NCI-H1092 (cell line): ENCODE results near the gene BMPER.

Experiments
- DNase-seq: peaks from one replicate; lab custom pipeline; 2025; lab: John Stamatoyannopoulos, UW

Gene BMPER

GRCh38 chr7:34096198-34096651 lies 190.9 kb downstream of the BMPER start:
- DNase-seq, result no peak

GRCh38 chr7:34096777-34097176 lies 191.4 kb downstream of the BMPER start:
- no peak for DNase-seq

GRCh38 chr7:34100661-34101060 lies 195.3 kb downstream of the BMPER start:
- no peak for DNase-seq

GRCh38 chr7:34104115-34104514 lies 198.8 kb downstream of the BMPER start:
- no peak for DNase-seq

GRCh38 chr7:34104992-34105391 lies 199.7 kb downstream of the BMPER start:
- DNase-seq, result no peak

GRCh38 chr7:34107276-34107675 lies 201.9 kb downstream of the BMPER start:
- no peak for DNase-seq

GRCh38 chr7:34108165-34108564 lies 202.8 kb downstream of the BMPER start:
- no peak for DNase-seq

- no peak for DNase-seq
Measured at GRCh38 chr7:34109936-34110780, 204.8 kb downstream of the BMPER start.

GRCh38 chr7:34111031-34111430 lies 205.7 kb downstream of the BMPER start:
- no peak for DNase-seq

GRCh38 chr7:34115503-34115902 lies 210.2 kb downstream of the BMPER start:
- DNase-seq, result no peak

- no peak for DNase-seq
Measured at GRCh38 chr7:34117573-34117972, 212.2 kb downstream of the BMPER start.

GRCh38 chr7:34121366-34121765 lies 216.0 kb downstream of the BMPER start:
- no peak for DNase-seq

GRCh38 chr7:34123316-34123715 lies 218.0 kb downstream of the BMPER start:
- no peak for DNase-seq

- no peak for DNase-seq
Measured at GRCh38 chr7:34124765-34125164, 219.4 kb downstream of the BMPER start.

GRCh38 chr7:34128762-34129161 lies 223.4 kb downstream of the BMPER start:
- no peak for DNase-seq

GRCh38 chr7:34130558-34131295 lies 225.4 kb downstream of the BMPER start:
- DNase-seq, result no peak

GRCh38 chr7:34131371-34131770 lies 226.0 kb downstream of the BMPER start:
- DNase-seq, result no peak

GRCh38 chr7:34133356-34133982 lies 228.1 kb downstream of the BMPER start:
- DNase-seq, result no peak

- DNase-seq, result peak; percentile 57
Measured at GRCh38 chr7:34133983-34134782, 228.8 kb downstream of the BMPER start.

GRCh38 chr7:34135924-34136323 lies 230.6 kb downstream of the BMPER start:
- DNase-seq, result no peak

- DNase-seq, result no peak
Measured at GRCh38 chr7:34136698-34137097, 231.4 kb downstream of the BMPER start.

- DNase-seq, result no peak
Measured at GRCh38 chr7:34137176-34137575, 231.8 kb downstream of the BMPER start.
